ENCODE measurements around the gene ATP5PO. TPM values are rescaled to one million over a fixed set of nuclear protein-coding genes. Genes with fewer than 3 reads are reported as not detected.

The ATP5PO gene, protein sequence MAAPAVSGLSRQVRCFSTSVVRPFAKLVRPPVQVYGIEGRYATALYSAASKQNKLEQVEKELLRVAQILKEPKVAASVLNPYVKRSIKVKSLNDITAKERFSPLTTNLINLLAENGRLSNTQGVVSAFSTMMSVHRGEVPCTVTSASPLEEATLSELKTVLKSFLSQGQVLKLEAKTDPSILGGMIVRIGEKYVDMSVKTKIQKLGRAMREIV
- total RNA-seq (2022; extraction: Qiagen RNA extraction; ENCODE audit: low read depth) = 137 to 152 TPM (median 142 TPM) in 5 replicates

DNA sequence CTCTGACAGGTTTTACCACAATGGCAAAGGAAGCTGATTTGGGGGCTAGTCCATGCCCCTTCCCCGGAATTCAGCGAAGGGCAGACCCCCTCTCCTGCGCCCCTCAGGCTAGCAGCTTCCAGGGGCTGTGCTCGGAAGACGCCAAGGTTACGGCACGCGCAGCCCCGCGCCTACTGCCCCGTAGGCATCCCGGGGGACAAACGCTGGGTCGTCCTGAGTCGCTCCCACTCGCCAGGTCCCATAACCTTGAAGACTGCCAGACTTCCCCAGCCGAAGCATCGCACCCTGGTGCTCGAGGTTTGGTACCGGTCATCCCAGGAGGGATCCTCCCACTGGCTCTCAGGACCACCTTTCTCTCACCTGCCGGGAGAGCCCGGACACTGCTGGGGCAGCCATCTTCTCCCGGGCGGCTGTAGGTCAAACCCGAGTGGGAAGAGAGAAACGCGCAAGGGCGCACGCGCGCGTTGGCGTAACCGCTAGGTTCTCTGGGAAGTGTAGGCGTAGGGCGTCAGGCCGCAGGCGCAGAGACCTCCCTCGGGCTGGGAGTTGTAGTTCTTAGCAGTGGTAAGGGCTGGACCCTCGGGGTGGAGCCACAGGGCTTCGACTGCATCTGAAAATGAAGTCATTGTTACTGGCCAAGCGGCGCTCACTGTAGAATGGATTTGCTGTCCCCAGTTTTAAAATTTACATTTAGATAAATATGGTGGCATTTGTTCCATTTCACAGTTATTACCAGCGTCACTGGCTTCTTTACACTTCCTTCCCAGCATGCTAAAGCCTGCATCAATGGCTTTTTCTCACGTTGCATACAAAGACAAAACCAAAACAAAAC is at the start of gene ATP5PO:
Gene ATP5PO, minus strand, starts transcription at position 437 of the 832 bp plus-strand sequence. Its CDS starts 41 bp downstream, at position 396.

Other genes starting within 250 kb of the ATP5PO start
- gene MRPS6, start 157.8 kb upstream of the ATP5PO start, total RNA-seq (2022; extraction: Qiagen RNA extraction; ENCODE audit: low read depth) = 39.7 to 51.9 TPM (median 49.5 TPM) in 5 replicates
- gene SLC5A3, start 157.8 kb upstream of the ATP5PO start, total RNA-seq (2022; extraction: Qiagen RNA extraction; ENCODE audit: low read depth) = 3.4 to 5.5 TPM (median 5.1 TPM) in 5 replicates